Spleen (tissue), 7 donors: ENCODE data around the gene MECP2.
"Not testable (repeated sequence)": the region's sequence is repeated elsewhere in the genome, so short reads cannot be mapped to it uniquely, and the experiment has no call there.

Experiments
- CTCF ChIP-seq, 11 experiments: fragments of 200-600 bp in 7 of 11; fragments of 450-650 bp in 4 of 11; sonication (generic) in 4 of 11; IDR thresholded peaks in 8 of 11; conservative IDR thresholded peaks in 3 of 11; 1 replicate in 7 of 11; 2 replicates in 4 of 11; pipeline versions ENCODE4 v1.4.0 to v1.8.0; 2016 to 2021; ENCODE audit warnings: antibody characterized with exemption in 11 of 11, inconsistent platforms in 4 of 11, mild to moderate bottlenecking in 1 of 11
- POLR2A ChIP-seq, 3 donors: fragments of 450-650 bp; IDR thresholded peaks; one replicate each; pipeline ENCODE4 v1.5.1; 2017; ENCODE audit warnings: antibody characterized with exemption in 3 of 3, mild to moderate bottlenecking in 1 of 3
- donor health status: DM: no; HTN: no; CAD: no; lungs with moderate emphysema.
- donor health status: DM: no; HTN: no; CAD: no.
- donor health status: DM: no; HTN: no; CAD: no.

DNA sequence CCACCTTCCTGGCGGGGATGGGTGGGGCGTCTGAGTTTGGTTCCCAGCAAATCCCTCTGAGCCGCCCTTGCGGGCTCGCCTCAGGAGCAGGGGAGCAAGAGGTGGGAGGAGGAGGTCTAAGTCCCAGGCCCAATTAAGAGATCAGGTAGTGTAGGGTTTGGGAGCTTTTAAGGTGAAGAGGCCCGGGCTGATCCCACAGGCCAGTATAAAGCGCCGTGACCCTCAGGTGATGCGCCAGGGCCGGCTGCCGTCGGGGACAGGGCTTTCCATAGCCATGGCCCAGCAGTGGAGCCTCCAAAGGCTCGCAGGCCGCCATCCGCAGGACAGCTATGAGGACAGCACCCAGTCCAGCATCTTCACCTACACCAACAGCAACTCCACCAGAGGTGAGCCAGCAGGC is 46.5 kb upstream of the MECP2 start, which contains the start of gene OPN1LW:
- not testable (repeated sequence) for TF ChIP-seq POLR2A (IDR thresholded peaks at IDR 0.05); CTCF (IDR thresholded peaks at IDR 0.05 in 8 of 11, conservative IDR thresholded peaks at IDR 0.05 in 3 of 11)
